SK-N-SH treated with all-trans-retinoic acid at 6 μM for 48 hours (cell line): ENCODE data around the gene NACAD.

Experiments
- GLIS3 ChIP-seq: fragments of 250-450 bp; sonication (Bioruptor Pico); IDR thresholded peaks from 2 replicates; pipeline ENCODE4 v1.5.0; 2020; ENCODE audit warnings: mild to moderate bottlenecking, moderate library complexity
- PATZ1 ChIP-seq: fragments of 250-450 bp; sonication (Bioruptor Pico); IDR thresholded peaks from 2 replicates; pipeline ENCODE4 v1.8.0; 2020; ENCODE audit warnings: mild to moderate bottlenecking, moderate library complexity, borderline replicate concordance
- POU6F1 ChIP-seq: fragments of 250-450 bp; sonication (Bioruptor Pico); IDR thresholded peaks from 2 replicates; pipeline ENCODE4 v1.8.0; 2021; ENCODE audit warnings: low read depth, mild to moderate bottlenecking, moderate library complexity, borderline replicate concordance
- PPARA ChIP-seq: fragments of 250-450 bp; sonication (Bioruptor Pico); IDR thresholded peaks from 2 replicates; pipeline ENCODE4 v1.5.0; 2020; ENCODE audit warnings: mild to moderate bottlenecking, borderline replicate concordance
- RARB ChIP-seq: fragments of 250-450 bp; sonication (Bioruptor Pico); IDR thresholded peaks from 2 replicates; pipeline ENCODE4 v1.8.0; 2021; ENCODE audit warnings: mild to moderate bottlenecking, moderate library complexity
- SNAI2 ChIP-seq: fragments of 250-450 bp; sonication (Bioruptor Pico); IDR thresholded peaks from 2 replicates; pipeline ENCODE4 v1.5.0; 2020; ENCODE audit warnings: mild to moderate bottlenecking, moderate library complexity
- ZC3H10 ChIP-seq: fragments of 250-450 bp; sonication (Bioruptor Pico); IDR thresholded peaks from 2 replicates; pipeline ENCODE4 v1.5.1; 2021; ENCODE audit warnings: mild to moderate bottlenecking, moderate library complexity
- ZNF565 ChIP-seq: fragments of 450-650 bp; formaldehyde crosslinking; conservative IDR thresholded peaks from 2 replicates; pipeline ENCODE4 v1.5.0; 2020; ENCODE audit warnings: low read depth, mild to moderate bottlenecking, moderate library complexity
- TF ChIP-seq, protein P1 (sequence below): fragments of 250-450 bp; sonication (Bioruptor Pico); IDR thresholded peaks from 2 replicates; pipeline ENCODE4 v1.5.0; 2020; ENCODE audit warnings: mild to moderate bottlenecking, moderate library complexity

- no peak for TF ChIP-seq PPARA (CRISPR knock-in tag)
- no peak for TF ChIP-seq ZC3H10 (CRISPR knock-in tag)
- TF ChIP-seq RARB (CRISPR knock-in tag): no peak
- TF ChIP-seq PATZ1 (CRISPR knock-in tag): no peak
- no peak for TF ChIP-seq SNAI2
- TF ChIP-seq, protein P1, sequence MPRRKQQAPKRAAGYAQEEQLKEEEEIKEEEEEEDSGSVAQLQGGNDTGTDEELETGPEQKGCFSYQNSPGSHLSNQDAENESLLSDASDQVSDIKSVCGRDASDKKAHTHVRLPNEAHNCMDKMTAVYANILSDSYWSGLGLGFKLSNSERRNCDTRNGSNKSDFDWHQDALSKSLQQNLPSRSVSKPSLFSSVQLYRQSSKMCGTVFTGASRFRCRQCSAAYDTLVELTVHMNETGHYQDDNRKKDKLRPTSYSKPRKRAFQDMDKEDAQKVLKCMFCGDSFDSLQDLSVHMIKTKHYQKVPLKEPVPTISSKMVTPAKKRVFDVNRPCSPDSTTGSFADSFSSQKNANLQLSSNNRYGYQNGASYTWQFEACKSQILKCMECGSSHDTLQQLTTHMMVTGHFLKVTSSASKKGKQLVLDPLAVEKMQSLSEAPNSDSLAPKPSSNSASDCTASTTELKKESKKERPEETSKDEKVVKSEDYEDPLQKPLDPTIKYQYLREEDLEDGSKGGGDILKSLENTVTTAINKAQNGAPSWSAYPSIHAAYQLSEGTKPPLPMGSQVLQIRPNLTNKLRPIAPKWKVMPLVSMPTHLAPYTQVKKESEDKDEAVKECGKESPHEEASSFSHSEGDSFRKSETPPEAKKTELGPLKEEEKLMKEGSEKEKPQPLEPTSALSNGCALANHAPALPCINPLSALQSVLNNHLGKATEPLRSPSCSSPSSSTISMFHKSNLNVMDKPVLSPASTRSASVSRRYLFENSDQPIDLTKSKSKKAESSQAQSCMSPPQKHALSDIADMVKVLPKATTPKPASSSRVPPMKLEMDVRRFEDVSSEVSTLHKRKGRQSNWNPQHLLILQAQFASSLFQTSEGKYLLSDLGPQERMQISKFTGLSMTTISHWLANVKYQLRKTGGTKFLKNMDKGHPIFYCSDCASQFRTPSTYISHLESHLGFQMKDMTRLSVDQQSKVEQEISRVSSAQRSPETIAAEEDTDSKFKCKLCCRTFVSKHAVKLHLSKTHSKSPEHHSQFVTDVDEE (CRISPR knock-in tag): no peak
- no peak for TF ChIP-seq ZNF565 (CRISPR knock-in tag)
- no peak for TF ChIP-seq GLIS3 (CRISPR knock-in tag)
- TF ChIP-seq POU6F1 (CRISPR knock-in tag): no peak
These were observed 15.6 kb downstream of the NACAD start for GRCh38 chr7:45073031-45073785.
